Ascending aorta (tissue), 2 donors: ENCODE measurements around the gene RUNX2. TPM values are rescaled to one million over a fixed set of nuclear protein-coding genes. Genes with fewer than 3 reads are reported as not detected.

Source experiments
- DNase-seq, 2 donors: peaks; one replicate each; pipeline ENCODE4 v3.0.0-alpha.2; 2019; ENCODE audit warnings: low spot score in 2 of 2
- H3K27ac ChIP-seq, 2 donors: fragments of 200-600 bp; sonication (generic); one replicate each; pipeline ENCODE4 v1.5.1; 2016 to 2017; ENCODE audit warnings: mild to moderate bottlenecking in 1 of 2
- H3K27me3 ChIP-seq: fragments of 200-600 bp; sonication (generic); one replicate; pipeline ENCODE4 v1.5.1; 2017
- H3K36me3 ChIP-seq, 2 donors: fragments of 200-600 bp; sonication (generic); one replicate each; pipeline ENCODE4 v1.5.1; 2016
- H3K4me1 ChIP-seq, 2 donors: fragments of 200-600 bp; sonication (generic); one replicate each; pipeline ENCODE4 v1.5.1; 2016 to 2017; ENCODE audit warnings: mild to moderate bottlenecking in 1 of 2
- H3K4me3 ChIP-seq, 2 donors: fragments of 200-600 bp; sonication (generic); one replicate each; pipeline ENCODE4 v1.5.1; 2016 to 2017; ENCODE audit warnings: mild to moderate bottlenecking in 1 of 2
- H3K9me3 ChIP-seq, 2 donors: fragments of 200-600 bp; sonication (generic); one replicate each; pipeline ENCODE4 v1.5.1; 2016
- CTCF ChIP-seq, 3 experiments: fragments of 200-600 bp in 2 of 3; fragments of 450-650 bp in 1 of 3; sonication (generic) in 2 of 3; IDR thresholded peaks; one replicate each; pipeline ENCODE4 v1.5.1; 2016 to 2019; ENCODE audit warnings: antibody characterized with exemption in 3 of 3, mild to moderate bottlenecking in 1 of 3, moderate library complexity in 1 of 3
- intact Hi-C: fragments of 100-400 bp; cut with DNase I; formaldehyde crosslinking; loops from one replicate; pipeline ENCODE4 v1.15.1; 2023
- total RNA-seq: library from RNA; depleted of rRNA; stranded (reverse); fragments of >200 nt; gene quantifications from one replicate; pipeline ENCODE4 v1.1.0, GENCODE V29; 2016

The RUNX2 gene
- total RNA-seq, 1 donor from 2014 or later = 0.21 TPM

DNA sequence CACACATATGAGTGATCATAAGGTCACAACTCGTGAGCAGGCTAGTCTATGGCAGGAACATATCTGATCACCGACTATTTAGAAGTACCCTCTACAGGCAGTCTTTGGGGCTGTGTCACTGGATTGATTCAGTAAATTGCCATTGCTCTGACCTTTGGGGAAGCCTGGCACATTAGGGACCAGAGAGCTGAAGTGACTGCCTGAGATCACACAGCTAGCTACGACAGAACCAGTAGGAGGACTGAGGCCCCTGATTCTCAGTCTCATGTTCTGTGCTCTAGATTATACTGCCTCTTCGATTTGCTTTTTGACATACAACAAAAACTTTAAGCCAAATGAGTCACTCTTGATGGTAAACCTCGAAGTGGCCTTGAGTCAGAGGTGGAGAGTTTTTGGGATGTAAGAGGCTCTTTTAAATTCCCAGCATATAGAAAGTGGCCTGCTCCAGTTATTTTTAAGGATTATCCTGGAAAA lies 297.1 kb downstream of the RUNX2 start:
- Histone ChIP-seq H3K4me3 (no peak overlapping the region), H3K9me3 (no peaks in the 10 kb centered on the region), H3K4me1 (no peaks in the 10 kb centered on the region), H3K27me3 (no peaks in the 10 kb centered on the region), H3K27ac (no peak overlapping the region), H3K36me3 (no peaks in the 10 kb centered on the region)
- intact Hi-C loops = no loop called here
- no peak for TF ChIP-seq CTCF (IDR thresholded peaks at IDR 0.05)
- no peak for DNase-seq

DNA sequence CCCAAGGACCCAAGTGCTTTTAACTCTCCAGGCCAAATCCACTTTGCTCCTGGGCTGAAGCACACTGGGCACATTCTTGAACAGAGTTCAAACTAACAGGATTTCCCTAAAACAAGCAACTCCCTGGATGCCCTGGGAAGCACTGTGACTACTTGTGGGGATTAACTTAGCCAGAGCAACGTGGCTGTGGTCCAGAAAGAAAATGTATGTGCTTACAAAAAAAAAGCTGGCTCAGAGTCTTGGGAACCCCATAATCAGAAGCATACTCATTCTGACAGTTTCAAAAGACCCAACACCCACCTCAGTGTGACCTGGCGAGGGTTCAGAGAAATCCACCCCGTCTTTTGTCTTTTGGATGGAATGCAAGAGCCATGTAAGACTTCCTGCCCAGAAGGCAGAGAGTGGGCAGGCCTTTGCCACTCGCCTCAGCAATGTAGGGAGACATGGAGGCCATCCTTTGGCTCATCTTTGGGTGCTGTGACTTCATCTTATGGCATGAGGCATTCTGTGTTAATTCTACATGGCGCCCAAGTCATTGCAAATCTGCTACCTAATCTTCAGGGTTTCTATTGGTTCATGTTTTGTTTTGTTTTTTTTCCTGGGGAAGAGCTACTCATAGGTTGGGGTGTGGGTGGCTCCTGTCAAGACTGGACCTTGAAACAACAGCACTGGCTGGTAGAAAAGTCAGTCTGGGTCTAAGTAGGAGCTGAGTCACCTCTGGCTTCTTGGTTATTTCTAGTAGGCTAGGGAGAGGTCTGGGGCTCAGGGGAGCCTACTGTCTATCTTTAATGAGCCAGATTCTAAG lies 298.2 kb downstream of the RUNX2 start:
- TF ChIP-seq CTCF (IDR thresholded peaks at IDR 0.05) = no peak
- no peak overlapping the region for H3K4me3 ChIP-seq
- no peaks in the 10 kb centered on the region for H3K4me1 ChIP-seq
- intact Hi-C loops = no loop called here
- no peaks in the 10 kb centered on the region for H3K9me3 ChIP-seq
- no peak overlapping the region for H3K27ac ChIP-seq
- peak in 1 of 2 donors; percentile 16 for DNase-seq
- H3K27me3 ChIP-seq = no peaks in the 10 kb centered on the region
- no peaks in the 10 kb centered on the region for H3K36me3 ChIP-seq

DNA sequence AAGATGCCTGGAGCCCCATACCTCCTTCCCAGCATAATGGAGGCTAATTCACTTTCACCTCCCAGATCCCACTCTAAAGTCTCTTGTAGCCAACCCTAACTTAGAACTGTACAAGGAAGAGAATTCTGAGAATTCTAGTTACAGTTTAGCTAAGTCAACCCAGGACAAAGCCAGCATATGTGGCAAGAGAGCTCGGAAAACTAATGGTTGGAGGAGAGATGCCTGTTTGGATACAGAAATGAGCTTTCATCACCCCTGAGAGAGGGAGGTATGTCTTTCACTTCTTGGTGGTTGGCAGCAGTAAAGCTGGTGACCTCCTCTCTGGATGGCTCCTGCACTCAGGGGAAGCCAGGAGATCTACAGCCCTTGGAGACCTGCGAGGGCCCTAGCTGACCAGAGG lies 302.2 kb downstream of the RUNX2 start:
- no peak overlapping the region for H3K27ac ChIP-seq
- no peak overlapping the region for H3K4me3 ChIP-seq
- no peak for TF ChIP-seq CTCF (IDR thresholded peaks at IDR 0.05)
- no peaks in the 10 kb centered on the region for H3K4me1 ChIP-seq
- no peaks in the 10 kb centered on the region for H3K27me3 ChIP-seq
- DNase-seq = no peak
- no peaks in the 10 kb centered on the region for H3K36me3 ChIP-seq
- no peaks in the 10 kb centered on the region for H3K9me3 ChIP-seq
- intact Hi-C loops = no loop called here

DNA sequence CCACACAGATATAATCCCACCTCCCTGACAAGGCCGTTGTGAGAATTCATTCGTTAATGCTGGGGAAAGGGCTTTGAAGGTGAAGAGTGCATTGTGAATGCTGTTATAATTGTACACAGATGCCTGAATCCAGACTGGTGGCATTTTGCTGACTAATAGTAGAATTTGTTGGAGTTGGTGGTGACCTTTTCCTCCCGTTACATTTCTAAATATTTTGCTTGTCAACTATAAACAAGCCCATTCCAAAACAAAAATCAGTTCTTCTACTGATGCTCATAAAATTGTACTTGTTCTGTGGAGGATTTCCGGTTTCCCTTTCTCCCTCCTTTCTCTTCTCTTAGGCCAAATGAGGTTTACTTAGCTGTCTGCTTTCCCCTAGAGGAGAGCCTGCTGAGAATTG lies 302.7 kb downstream of the RUNX2 start:
- intact Hi-C loops = no loop called here
- no peak for DNase-seq
- Histone ChIP-seq H3K36me3 (no peaks in the 10 kb centered on the region), H3K27ac (no peak overlapping the region), H3K27me3 (no peaks in the 10 kb centered on the region), H3K4me1 (no peaks in the 10 kb centered on the region), H3K9me3 (no peaks in the 10 kb centered on the region), H3K4me3 (no peak overlapping the region)
- TF ChIP-seq CTCF (IDR thresholded peaks at IDR 0.05) = no peak

- no peaks in the 10 kb centered on the region for H3K9me3 ChIP-seq
- H3K4me3 ChIP-seq = no peak overlapping the region
- no peaks in the 10 kb centered on the region for H3K27me3 ChIP-seq
- no peak for TF ChIP-seq CTCF (IDR thresholded peaks at IDR 0.05)
- H3K36me3 ChIP-seq = no peaks in the 10 kb centered on the region
- intact Hi-C loops = no loop called here
- H3K4me1 ChIP-seq = no peaks in the 10 kb centered on the region
- H3K27ac ChIP-seq = no peak overlapping the region
- DNase-seq = no peak
Measured at GRCh38 chr6:45631396-45631795, 303.3 kb downstream of the RUNX2 start.
